GM21526 (cell line): ENCODE results near the gene RSPO4.
A peak's percentile ranks its signal among the peaks of the same experiment; 100 is the strongest.
"Not testable (repeated sequence)": the region's sequence is repeated elsewhere in the genome, so short reads cannot be mapped to it uniquely, and the experiment has no call there.

Experiments
- ATAC-seq: cut with Tn5 transposase; IDR thresholded peaks from one replicate; pipeline ENCODE4 v1.9.1; 2021; ENCODE audit warnings: moderate library complexity; ENCODE audit not compliant: unreplicated experiment, low FRiP score

Gene RSPO4

DNA sequence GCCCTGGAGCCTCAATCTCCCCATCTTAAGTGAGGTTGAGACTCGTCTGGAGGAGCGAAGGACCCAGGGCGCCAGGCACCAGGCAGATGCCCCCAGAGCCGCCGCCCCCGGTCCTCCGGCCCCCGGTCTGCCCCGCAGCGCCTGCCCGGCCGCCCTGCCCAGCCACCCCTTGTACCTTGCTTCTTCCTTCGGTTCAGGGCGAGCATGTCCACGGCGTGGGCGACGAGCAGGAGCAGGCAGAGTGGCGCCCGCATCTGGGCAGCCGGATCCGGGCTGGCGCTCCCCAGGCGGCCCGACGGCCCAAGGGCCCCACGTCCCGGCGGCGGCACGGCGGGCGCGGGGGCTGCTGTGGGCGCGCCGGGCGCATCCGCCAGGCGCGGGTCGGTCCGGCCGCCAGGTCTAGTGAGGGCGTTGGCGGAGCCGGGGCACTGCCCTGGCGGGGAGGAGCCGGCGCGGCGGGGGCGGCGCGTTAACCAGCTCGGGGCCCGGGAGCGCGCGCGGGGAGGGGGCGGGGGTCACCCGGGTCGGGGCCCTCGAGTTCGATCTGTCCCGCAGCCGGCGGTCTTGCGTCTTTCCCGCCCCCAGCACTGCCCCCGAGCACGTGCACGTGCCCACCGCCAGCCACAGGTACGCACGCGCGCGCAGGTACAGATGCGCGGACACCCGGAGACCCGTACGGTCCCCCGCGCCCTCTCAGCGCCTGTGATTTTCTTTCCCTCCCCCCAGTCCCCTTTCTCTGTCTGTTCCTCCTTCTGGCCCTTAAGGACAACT lies at the start of gene RSPO4:
RSPO4 (minus strand) TSS at position 401 of the 771 bp plus-strand sequence; CDS start at position 254, 147 bp downstream.
- no peak for ATAC-seq

- no peak for ATAC-seq
These were observed 48.3 kb upstream of the RSPO4 start for GRCh38 chr20:1050440-1050839.

GRCh38 chr20:1045860-1046418 lies 43.8 kb upstream of the RSPO4 start:
- no peak for ATAC-seq

DNA sequence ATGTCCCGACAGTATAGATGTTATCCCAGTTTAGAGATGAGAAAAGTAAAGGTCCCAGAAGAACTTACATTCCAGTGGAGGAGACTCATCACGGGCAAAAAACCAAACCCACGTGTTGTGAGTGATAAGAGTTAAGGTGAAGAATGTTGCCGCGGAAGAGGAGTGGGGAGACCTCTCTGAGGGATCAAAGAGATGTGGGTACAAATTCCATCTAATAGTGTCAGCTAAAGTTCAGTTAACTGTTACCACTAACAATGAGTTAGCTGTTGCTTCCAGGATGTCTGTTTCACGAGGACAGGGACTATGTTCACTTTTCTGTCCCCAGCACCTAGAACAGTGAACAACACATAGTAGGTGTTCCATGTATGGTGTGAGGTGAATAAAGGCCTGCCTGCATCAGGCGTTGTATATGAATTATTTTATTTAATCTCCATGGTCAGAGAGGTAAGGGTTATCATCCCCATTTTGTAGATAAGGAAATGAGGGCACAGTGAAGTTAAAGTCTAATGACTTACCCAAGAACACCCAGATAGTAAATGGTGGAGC lies 39.8 kb upstream of the RSPO4 start:
- no peak for ATAC-seq

GRCh38 chr20:1038205-1038604 lies 36.1 kb upstream of the RSPO4 start:
- no peak for ATAC-seq

GRCh38 chr20:1037039-1037438 lies 34.9 kb upstream of the RSPO4 start:
- ATAC-seq: no peak

GRCh38 chr20:1035466-1035865 lies 33.4 kb upstream of the RSPO4 start:
- ATAC-seq: no peak

GRCh38 chr20:1034415-1034789 lies 32.3 kb upstream of the RSPO4 start:
- no peak for ATAC-seq

GRCh38 chr20:1033751-1034414 lies 31.8 kb upstream of the RSPO4 start:
- no peak for ATAC-seq

GRCh38 chr20:1029980-1030379 lies 27.9 kb upstream of the RSPO4 start:
- ATAC-seq: no peak

DNA sequence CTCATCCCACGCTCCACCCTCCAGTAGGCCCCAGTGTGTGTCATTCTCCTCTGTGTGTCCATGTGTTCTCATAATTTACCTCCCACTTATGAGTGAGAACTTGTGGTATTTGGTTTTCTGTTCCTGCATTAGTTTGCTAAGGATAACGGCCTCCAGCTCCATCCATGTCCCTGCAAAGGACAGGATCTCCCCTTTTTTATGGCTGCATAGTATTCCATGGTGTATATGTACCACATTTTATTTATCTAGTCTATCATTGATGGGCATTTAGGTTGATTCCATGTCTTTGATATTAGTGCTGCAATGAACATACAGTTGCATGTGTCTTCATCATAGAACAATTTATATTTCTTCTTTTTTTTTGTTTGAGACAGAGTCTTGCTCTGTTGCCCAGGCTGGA lies 24.1 kb upstream of the RSPO4 start:
- not testable (repeated sequence) for ATAC-seq

GRCh38 chr20:1022871-1023270 lies 20.8 kb upstream of the RSPO4 start:
- ATAC-seq: no peak

GRCh38 chr20:1020614-1021013 lies 18.5 kb upstream of the RSPO4 start:
- ATAC-seq: no peak

DNA sequence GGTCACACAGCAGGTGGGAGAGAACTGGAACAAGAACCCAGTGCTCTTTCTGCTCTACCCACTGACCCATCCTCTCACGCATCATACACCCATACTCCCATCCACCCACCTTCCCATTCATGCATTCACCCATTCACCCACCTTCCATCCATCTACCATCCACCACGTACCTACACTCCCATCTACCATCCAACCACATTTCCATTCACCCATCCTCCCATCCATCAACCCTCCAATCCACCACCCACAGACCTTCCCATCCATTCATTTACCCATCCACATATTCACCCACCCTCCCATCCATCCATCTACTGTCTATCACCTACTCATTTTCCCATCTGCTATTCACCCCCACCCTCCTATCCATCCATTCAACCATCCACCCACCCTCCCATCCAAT lies 17.2 kb upstream of the RSPO4 start:
- ATAC-seq: no peak

DNA sequence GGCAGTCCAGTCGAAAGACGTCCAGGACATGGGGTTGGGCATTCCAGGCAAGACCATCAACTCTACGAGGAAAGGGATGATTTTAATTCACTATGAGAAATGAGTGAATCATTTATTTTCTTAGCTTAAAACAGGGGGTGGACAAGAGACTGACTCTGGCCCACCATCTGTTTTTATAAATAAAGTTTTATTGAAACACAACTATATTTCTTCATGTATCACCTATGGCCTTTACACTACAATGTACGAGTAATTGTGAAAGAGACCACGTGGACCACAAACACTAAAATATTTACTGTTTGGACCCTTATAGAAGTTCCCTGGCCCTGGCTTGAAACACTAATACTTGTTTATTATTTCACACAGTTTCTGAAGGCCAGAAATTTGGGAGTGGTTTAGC lies 15.6 kb upstream of the RSPO4 start:
- no peak for ATAC-seq

DNA sequence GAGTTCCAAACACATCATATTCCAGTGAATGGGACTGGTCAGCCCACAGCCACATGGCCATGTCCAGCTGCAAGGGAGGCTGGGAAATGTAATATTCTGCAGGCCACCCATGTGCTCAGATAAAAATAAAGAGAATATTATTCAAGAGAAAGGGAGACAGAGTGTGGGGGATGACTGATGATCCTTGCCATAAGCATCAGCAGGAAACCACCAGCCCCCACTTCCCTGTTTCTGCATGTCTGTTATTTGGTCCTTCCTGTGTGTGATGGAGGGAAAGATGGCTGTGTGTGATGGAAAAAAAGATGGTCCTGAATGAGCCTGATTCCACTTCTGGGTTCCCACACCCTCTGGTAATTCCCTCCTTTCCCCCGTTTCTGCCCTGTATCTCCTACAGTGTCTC lies 13.1 kb upstream of the RSPO4 start:
- ATAC-seq: no peak

DNA sequence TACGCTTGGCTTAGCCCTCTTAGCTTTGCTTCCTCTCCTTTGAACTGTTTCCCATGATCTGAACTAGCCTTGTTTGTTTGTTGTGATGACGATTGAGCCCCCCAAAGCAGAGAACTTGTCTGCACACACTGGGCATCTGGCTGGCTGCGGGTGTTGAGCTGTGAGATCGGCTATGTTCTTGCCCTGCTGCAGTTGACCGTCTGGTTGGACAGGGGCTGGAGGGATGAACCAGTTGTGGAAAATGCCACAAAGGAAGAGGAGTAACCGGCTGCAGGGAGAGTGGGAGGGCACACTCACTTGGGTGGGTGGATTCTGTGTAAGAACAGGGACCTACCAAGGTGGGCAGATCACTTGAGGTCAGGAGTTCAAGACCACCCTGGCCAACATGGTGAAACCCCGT lies 12.4 kb upstream of the RSPO4 start:
- no peak for ATAC-seq

- ATAC-seq: no peak
These were observed 11.6 kb upstream of the RSPO4 start for GRCh38 chr20:1013566-1014340.

DNA sequence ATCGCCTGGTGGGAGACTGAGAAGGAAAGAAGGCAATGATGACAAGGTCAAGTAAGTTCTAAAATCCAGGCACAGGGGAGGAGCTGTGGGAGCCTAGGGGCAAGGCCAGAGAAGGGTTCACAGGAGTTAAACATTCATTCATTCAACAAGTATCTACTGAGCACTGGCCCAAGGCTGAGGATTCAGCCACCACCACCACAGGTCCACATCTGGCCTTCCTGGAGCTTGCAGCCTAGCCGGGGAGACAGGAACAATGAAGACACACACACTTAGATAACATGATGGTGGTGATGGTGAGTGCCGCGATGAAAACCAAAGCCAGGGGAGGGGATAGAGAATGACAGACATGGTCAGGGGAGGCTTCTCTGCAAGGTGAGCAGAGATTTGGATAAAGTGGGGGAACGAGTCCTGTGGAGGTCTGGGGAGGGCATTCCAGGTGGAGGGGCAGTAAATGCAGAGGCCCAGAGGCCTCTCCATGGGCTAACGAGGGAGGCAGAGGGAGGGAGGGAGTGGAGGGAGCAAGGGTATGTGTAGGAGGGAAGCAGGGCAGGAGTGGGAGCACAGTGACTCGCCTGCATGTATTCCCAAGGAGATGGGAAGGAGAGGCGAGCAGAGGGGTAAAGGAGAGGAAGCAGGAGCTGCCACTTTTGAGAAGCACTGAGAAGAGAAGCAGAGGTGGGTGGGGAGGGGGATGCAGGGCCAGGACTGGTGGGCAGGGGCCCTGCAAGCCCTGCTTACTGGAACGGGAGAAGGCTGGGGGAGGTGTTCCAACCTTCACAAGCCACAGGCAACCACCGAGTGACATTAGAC lies 10.5 kb upstream of the RSPO4 start:
- ATAC-seq: no peak

DNA sequence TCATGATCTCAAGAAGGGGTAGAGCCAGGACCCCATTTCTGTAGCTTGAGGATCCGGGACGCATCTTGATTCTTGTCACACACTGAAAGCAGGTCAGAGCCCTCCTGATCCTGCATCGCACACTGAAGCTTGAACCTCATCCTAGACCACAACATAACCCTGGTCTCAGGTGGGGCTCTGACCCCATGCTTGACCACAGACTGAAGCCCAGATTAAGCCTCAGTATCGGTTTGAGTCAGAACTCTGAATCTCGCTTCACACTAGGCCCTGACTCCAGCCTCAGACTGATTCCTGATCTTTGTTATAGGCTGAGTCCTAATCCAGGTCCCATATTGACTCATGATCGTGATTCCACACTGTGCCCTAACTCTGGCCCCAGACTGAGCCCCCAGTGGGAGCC lies 8.5 kb upstream of the RSPO4 start:
- peak; percentile 66 for ATAC-seq
